Right cardiac atrium (tissue), 5 donors: ENCODE data around the gene ATP13A1. TPM values are rescaled to one million over a fixed set of nuclear protein-coding genes. Genes with fewer than 3 reads are reported as not detected.

ENCODE experiments used
- ATAC-seq, 2 donors: fragments of 200-7000 bp; cut with Tn5 transposase; one replicate each; pipeline versions ENCODE4 v1.8.0 to v1.9.1; 2020; ENCODE audit warnings: moderate library complexity in 2 of 2, mild to moderate bottlenecking in 1 of 2
- DNase-seq, 3 donors: peaks; one replicate each; pipeline ENCODE4 v3.0.0-alpha.2; 2020
- H3K27ac ChIP-seq: one replicate; pipeline ENCODE4 v1.5.1; 2013; ENCODE audit warnings: mild to moderate bottlenecking, low read length, control low read depth, moderate library complexity
- H3K27me3 ChIP-seq: one replicate; pipeline ENCODE4 v1.6.1; 2013; ENCODE audit not compliant: control insufficient read depth, insufficient read depth
- H3K4me1 ChIP-seq: one replicate; pipeline ENCODE4 v1.6.1; 2013; ENCODE audit warnings: low read length; ENCODE audit not compliant: control insufficient read depth, insufficient read depth
- H3K4me3 ChIP-seq: one replicate; pipeline ENCODE4 v1.5.1; 2013; ENCODE audit warnings: low read length, control low read depth
- H3K9me3 ChIP-seq: one replicate; pipeline ENCODE4 v1.6.1; 2013; ENCODE audit warnings: low read length; ENCODE audit not compliant: control insufficient read depth
- WGBS: extraction: QIAGEN DNeasy Blood & Tissue Kit; methylation state at CpG from one replicate; pipeline ENCODE4 v1.1.7; 2013; 5-methylcytosine and 5-hydroxymethylcytosine counted together
- intact Hi-C, 4 donors: fragments of 100-400 bp; cut with DNase I; formaldehyde crosslinking; loops; one replicate each; pipeline versions ENCODE4 v1.11.0 to v1.14.0; 2022 to 2023
- polyA plus RNA-seq: library from polyadenylated mRNA; stranded (reverse); fragments of 200-250 nt; gene quantifications from one replicate; pipeline ENCODE4 v1.2.3, GENCODE V29; 2013
- total RNA-seq, 4 donors: library from RNA; stranded (reverse); fragmentation: NEBNext Ultra II Directional; extraction: Animal tissue kit (Norgen Biotek cat#: 25700); gene quantifications; one replicate each; pipeline ENCODE4 v1.2.1, GENCODE V29; 2021
- donor health status: healthy with polysubstance abuse.
- donor health status: DM: no; HTN: yes; CAD: no.
- donor health status: DM: no; HTN: no; CAD: no.
- donor health status: DM: no; HTN: yes; CAD: no; lungs with severe emphysema.
- donor health status: DM: yes; HTN: yes; CAD: no.

The ATP13A1 gene
- total and polyA plus RNA-seq, 5 donors, result 16.7 to 28.0 (median 22.0) TPM

GRCh38 chr19:19652482-19653295, 10.8 kb downstream of the ATP13A1 start:
- WGBS, result 93% methylated on average over 24 of the region's 24 CpGs
- Histone ChIP-seq H3K27me3 (no peaks in the 10 kb centered on the region), H3K4me1 (no peaks in the 10 kb centered on the region), H3K9me3 (no peaks in the 10 kb centered on the region), H3K4me3 (no peak overlapping the region), H3K27ac (no peak overlapping the region)
- DNase-seq (peak in 2 of 3 donors; percentile 34 to 37), ATAC-seq (no peak)
- intact Hi-C loops, result no loop called here

- no peaks in the 10 kb centered on the region for H3K9me3 ChIP-seq
- 44% methylated on average over 13 of the region's 13 CpGs for WGBS
- peak; percentile 66 to 88 (median 88) for DNase-seq
- H3K27ac ChIP-seq, result no peak overlapping the region
- H3K27me3 ChIP-seq, result no peaks in the 10 kb centered on the region
- peak; percentile 40 to 67 for ATAC-seq
- H3K4me1 ChIP-seq, result no peaks in the 10 kb centered on the region
- intact Hi-C loops, result no loop called here
- no peak overlapping the region for H3K4me3 ChIP-seq
Observed at GRCh38 chr19:19651076-19651475, 12.4 kb downstream of the ATP13A1 start.

DNA sequence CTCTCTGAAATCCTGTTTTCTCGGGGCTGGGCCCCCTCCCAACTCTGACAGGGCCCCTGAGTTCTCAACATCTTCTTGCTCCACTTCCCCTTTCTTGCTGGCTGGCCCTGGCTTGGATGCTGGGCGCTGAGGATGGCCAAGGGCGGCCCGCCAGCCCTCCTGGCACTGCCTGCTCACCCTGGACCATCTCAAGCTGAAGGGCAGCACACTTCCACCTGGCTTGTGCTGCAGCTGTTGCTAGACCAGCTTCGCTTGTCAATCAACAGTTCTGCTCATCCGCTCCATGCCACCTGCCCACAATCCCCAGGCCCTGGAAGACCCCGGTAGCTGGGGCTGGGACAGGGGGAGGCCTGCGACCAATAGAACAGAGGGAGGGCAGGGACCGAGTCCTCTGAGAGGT, 13.1 kb downstream of the ATP13A1 start:
- Histone ChIP-seq H3K27ac (no peak overlapping the region), H3K4me1 (no peaks in the 10 kb centered on the region), H3K4me3 (no peak overlapping the region), H3K9me3 (no peaks in the 10 kb centered on the region), H3K27me3 (no peaks in the 10 kb centered on the region)
- DNase-seq, result peak in 2 of 3 donors; percentile 44 to 46
- no peak for ATAC-seq
- intact Hi-C loops, result no loop called here
- 93% methylated on average over 9 of the region's 9 CpGs for WGBS

- Histone ChIP-seq H3K27me3 (no peaks in the 10 kb centered on the region), H3K27ac (no peak overlapping the region), H3K4me1 (no peaks in the 10 kb centered on the region), H3K4me3 (no peak overlapping the region), H3K9me3 (no peaks in the 10 kb centered on the region)
- WGBS, result 94% methylated on average over 22 of the region's 22 CpGs
- intact Hi-C loops, result loop anchor here in 2 of 4 donors (5.0 to 10.0 kb wide), 2 partner anchors 115 to 117 kb away; partner anchors contain the start of gene CILP2 (in 1 of the 2)
- DNase-seq (peak in 2 of 3 donors; percentile 25 to 46), ATAC-seq (no peak)
Observed at GRCh38 chr19:19649580-19649995, 13.9 kb downstream of the ATP13A1 start.

GRCh38 chr19:19649155-19649554, 14.3 kb downstream of the ATP13A1 start:
- Histone ChIP-seq H3K27ac (no peak overlapping the region), H3K9me3 (no peaks in the 10 kb centered on the region), H3K27me3 (no peaks in the 10 kb centered on the region), H3K4me1 (no peaks in the 10 kb centered on the region), H3K4me3 (no peak overlapping the region)
- no peak for ATAC-seq
- no peak for DNase-seq
- WGBS, result 85% methylated on average over 6 of the region's 6 CpGs
- intact Hi-C loops, result loop anchor here in 2 of 4 donors (5.0 to 10.0 kb wide), 2 partner anchors 114 to 117 kb away; partner anchors contain the start of gene CILP2 (in 1 of the 2)

- H3K4me3 ChIP-seq, result no peak overlapping the region
- H3K9me3 ChIP-seq, result no peaks in the 10 kb centered on the region
- intact Hi-C loops, result loop anchor here in 2 of 4 donors (5.0 to 10.0 kb wide), 2 partner anchors 112 to 115 kb away; partner anchors contain the start of gene CILP2 (in 1 of the 2)
- no peaks in the 10 kb centered on the region for H3K27me3 ChIP-seq
- ATAC-seq (no peak), DNase-seq (peak in 2 of 3 donors; percentile 44 to 62)
- no peak overlapping the region for H3K27ac ChIP-seq
- WGBS, result 93% methylated on average over 29 of the region's 29 CpGs
- H3K4me1 ChIP-seq, result peaks cover 2% of the 10 kb centered on the region
Observed at GRCh38 chr19:19647037-19647835, 16.2 kb downstream of the ATP13A1 start.

DNA sequence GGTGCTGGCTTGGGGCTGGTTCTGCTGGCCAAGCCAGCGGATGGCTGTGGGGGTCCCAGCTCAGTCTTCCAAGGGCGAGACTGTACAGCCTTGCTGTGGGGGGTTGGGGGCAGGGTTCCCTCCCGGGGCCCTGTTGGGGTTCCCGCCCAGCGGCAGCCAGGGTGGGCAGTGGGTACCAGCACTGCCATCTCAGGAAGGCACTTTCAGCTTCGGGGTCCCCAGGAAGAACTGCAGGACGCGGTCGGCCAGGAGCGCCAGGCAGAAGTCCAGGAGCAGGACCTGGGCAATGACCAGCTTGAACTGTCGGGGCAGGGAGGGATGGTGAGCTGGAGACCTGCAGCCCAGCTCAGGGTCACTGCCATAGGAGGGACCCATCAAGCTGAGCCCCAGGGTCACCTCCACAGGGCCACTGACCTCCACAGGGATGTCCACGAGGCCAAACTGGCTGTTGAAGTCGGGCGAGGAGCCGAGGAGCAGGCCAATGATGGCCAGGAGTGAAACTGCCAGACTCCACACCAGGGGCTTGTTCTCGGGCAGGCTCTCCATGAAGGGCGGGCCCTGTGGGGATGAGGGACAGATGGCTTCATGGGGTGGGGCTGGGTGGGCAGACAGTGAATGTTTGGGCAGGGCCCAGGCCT, 18.1 kb downstream of the ATP13A1 start:
- 90% methylated on average over 17 of the region's 17 CpGs for WGBS
- Histone ChIP-seq H3K9me3 (no peaks in the 10 kb centered on the region), H3K27ac (no peak overlapping the region), H3K4me1 (peaks cover 2% of the 10 kb centered on the region), H3K27me3 (no peaks in the 10 kb centered on the region), H3K4me3 (no peak overlapping the region)
- DNase-seq (peak in 2 of 3 donors; percentile 44 to 54), ATAC-seq (no peak)
- intact Hi-C loops, result loop anchor here in 2 of 4 donors (5.0 to 10.0 kb wide), 2 partner anchors 111 to 113 kb away; partner anchors contain the start of gene CILP2 (in 1 of the 2)

DNA sequence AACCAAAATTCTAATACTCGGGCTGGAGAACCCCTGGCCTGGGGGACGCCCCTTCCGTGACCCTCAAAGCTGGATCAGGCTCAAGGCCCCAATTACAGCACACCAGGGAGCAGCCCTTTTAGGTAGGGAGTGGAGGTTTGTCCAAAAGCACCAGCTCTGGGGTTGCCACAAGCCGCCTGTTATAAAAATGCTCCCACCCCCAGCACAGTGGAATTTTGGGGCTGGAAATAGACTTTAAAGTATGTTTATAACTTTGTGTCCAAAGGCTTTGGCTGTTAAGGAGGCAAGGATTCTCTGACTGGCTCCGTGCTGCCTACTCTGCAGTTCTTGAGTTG, 19.5 kb downstream of the ATP13A1 start:
- no peak overlapping the region for H3K4me3 ChIP-seq
- WGBS, result 28% methylated on average over 5 of the region's 5 CpGs
- intact Hi-C loops, result loop anchor here in 1 of 4 donors (10.0 kb wide), 1 partner anchor 109 kb away; the partner anchor contains the start of gene CILP2

DNA sequence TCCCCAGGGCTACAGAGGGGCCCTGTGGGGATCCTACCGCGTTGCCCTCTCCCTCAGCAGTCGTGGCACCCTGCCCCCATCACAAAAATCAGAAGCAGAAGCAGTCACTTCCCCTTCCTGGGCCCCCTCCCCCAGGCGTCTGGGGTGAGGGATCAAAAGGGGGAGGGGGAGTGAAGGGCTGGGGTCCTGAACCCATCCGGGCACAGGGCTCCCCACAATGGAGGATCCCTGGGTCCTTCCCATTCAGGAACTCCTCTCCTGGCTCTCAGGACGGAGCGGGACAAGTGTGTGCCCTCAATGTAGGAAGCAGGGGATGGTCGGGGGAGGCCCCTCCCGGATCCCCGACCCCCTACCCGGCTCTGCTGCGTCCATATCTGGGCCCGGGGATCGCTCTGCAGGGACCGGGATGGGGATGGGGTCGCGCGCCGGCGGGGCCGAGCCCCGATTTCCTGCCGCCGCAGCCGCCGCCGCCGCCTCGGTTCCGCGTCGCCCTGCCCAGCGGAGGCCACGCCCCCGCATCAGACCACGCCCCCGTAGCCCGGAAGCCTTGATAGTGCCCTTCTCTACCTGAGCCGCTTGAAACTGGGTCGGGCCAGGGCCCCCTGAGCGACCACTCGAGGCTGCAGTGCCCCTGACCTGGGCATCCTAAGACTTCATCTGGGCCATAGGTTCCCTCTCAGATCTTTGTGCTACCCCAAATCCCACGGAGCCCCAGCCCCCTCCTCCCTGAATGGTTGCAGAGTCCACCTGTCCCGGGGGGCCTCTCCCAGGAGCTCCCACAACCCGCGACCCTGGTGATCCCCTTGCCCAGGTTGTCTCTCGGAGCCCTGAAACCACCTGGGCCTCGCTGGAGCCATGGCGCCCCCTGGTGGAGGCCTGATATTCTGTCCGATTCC, 20.1 kb downstream of the ATP13A1 start, which contains the start of gene GMIP:
TSS of gene GMIP (minus strand) at position 500 of the 896 bp plus-strand sequence. CDS start at position 372, 128 bp downstream.
- Histone ChIP-seq H3K27me3 (no peaks in the 10 kb centered on the region), H3K4me3 (peak within 1 kb of the TSS; percentile 67), H3K27ac (no peak within 1 kb of the TSS), H3K9me3 (no peaks in the 10 kb centered on the region), H3K4me1 (peaks cover 2% of the 10 kb centered on the region)
- WGBS, result under 1% methylated on average over 50 of the region's 50 CpGs
- peak; percentile 85 for ATAC-seq
- peak; percentile 79 to 93 (median 92) for DNase-seq
- intact Hi-C loops, result loop anchor here in 3 of 4 donors (2.0 to 10.0 kb wide), 2 partner anchors 109 to 111 kb away; partner anchors contain the start of gene CILP2 (in 1 of the 3)

More for the DNA sequence above, 19.5 kb downstream of the ATP13A1 start:
- H3K4me1 ChIP-seq, result peaks cover 2% of the 10 kb centered on the region
- H3K27me3 ChIP-seq, result no peaks in the 10 kb centered on the region
- DNase-seq, result no peak
- H3K27ac ChIP-seq, result no peak overlapping the region
- no peak for ATAC-seq
- H3K9me3 ChIP-seq, result no peaks in the 10 kb centered on the region
